Stimulated activated naive CD4-positive, alpha-beta T cell (primary cell): Measurements from ENCODE around the gene NDUFAF5.

Experiments
- DNase-seq, 6 experiments: peaks; one replicate each; lab custom pipeline; 2025; lab: John Stamatoyannopoulos, UW

NDUFAF5 gene

GRCh38 chr20:13777171-13777601, 7.6 kb upstream of the NDUFAF5 start:
- no peak for DNase-seq

GRCh38 chr20:13778827-13779226, 6.0 kb upstream of the NDUFAF5 start:
- no peak for DNase-seq

- DNase-seq, result no peak
These were observed 1.3 kb upstream of the NDUFAF5 start for GRCh38 chr20:13783528-13783927.

GRCh38 chr20:13784271-13784892, 446 bp upstream of the NDUFAF5 start:
- DNase-seq, result no peak

- DNase-seq, result no peak
These were observed 1.5 kb downstream of the NDUFAF5 start for GRCh38 chr20:13786143-13786828.

GRCh38 chr20:13788167-13788834, 3.5 kb downstream of the NDUFAF5 start:
- DNase-seq, result peak in 2 of 6 experiments; percentile 14 to 18

- no peak for DNase-seq
These were observed 5.9 kb downstream of the NDUFAF5 start for GRCh38 chr20:13790708-13791107.

GRCh38 chr20:13791540-13792459, 7.0 kb downstream of the NDUFAF5 start:
- DNase-seq, result no peak

- DNase-seq, result no peak
These were observed 8.2 kb downstream of the NDUFAF5 start for GRCh38 chr20:13793001-13793400.

GRCh38 chr20:13794667-13795066, 9.8 kb downstream of the NDUFAF5 start:
- DNase-seq, result no peak

GRCh38 chr20:13799040-13799439, 14.2 kb downstream of the NDUFAF5 start:
- no peak for DNase-seq

- DNase-seq, result no peak
These were observed 15.1 kb downstream of the NDUFAF5 start for GRCh38 chr20:13799974-13800373.

- DNase-seq, result no peak
These were observed 15.9 kb downstream of the NDUFAF5 start for GRCh38 chr20:13800728-13801134.

GRCh38 chr20:13809373-13809772, 24.5 kb downstream of the NDUFAF5 start:
- no peak for DNase-seq

GRCh38 chr20:13809855-13810254, 25.0 kb downstream of the NDUFAF5 start:
- no peak for DNase-seq

- no peak for DNase-seq
These were observed 25.6 kb downstream of the NDUFAF5 start for GRCh38 chr20:13810446-13810845.

GRCh38 chr20:13813910-13814309, 29.1 kb downstream of the NDUFAF5 start:
- no peak for DNase-seq

GRCh38 chr20:13814672-13815071, 29.8 kb downstream of the NDUFAF5 start:
- no peak for DNase-seq

GRCh38 chr20:13816757-13817156, 31.9 kb downstream of the NDUFAF5 start:
- no peak for DNase-seq

- no peak for DNase-seq
These were observed 32.5 kb downstream of the NDUFAF5 start for GRCh38 chr20:13817342-13817741.

GRCh38 chr20:13819885-13820645, 35.2 kb downstream of the NDUFAF5 start:
- DNase-seq, result peak in 2 of 6 experiments; percentile 3 to 18
